GM21367 (cell line): ENCODE data around the gene METTL1.

Experiments used
- ATAC-seq: cut with Tn5 transposase; IDR thresholded peaks from one replicate; pipeline ENCODE4 v1.9.1; 2021; ENCODE audit not compliant: unreplicated experiment

The METTL1 gene

DNA sequence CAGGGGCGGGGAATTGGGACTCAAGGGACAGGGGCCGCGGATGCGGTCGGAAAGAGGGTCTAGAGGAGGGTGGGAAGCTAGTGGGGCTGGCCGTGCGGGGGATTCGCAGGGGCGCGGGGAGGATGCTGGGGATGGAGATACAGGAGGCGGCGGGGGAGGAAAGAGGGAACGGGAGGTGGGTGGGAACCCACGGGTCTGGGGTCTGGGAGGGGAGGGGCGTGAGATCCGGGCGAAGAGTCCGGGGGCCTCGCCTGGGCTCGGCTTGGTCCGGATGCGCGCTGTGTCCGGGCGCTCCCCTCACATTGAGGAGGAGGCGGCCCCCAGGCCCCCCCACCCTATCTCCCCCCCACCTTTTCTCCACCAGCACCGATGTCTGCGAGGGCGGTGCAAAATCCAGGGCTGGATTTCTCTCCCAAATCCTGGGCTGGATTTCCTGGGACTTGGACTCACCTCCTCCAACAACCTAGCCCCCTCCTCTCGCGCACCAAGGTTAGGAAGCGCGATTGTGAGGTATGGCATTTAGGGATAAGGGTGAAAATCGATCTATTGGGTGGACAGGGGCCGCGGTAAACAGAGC lies 33.2 kb downstream of the METTL1 start, which contains the start of gene AGAP2:
AGAP2 (minus strand) TSS at position 82 of the 577 bp plus-strand sequence. CDS start 496 bp downstream, outside the sequence.
- no peak for ATAC-seq

DNA sequence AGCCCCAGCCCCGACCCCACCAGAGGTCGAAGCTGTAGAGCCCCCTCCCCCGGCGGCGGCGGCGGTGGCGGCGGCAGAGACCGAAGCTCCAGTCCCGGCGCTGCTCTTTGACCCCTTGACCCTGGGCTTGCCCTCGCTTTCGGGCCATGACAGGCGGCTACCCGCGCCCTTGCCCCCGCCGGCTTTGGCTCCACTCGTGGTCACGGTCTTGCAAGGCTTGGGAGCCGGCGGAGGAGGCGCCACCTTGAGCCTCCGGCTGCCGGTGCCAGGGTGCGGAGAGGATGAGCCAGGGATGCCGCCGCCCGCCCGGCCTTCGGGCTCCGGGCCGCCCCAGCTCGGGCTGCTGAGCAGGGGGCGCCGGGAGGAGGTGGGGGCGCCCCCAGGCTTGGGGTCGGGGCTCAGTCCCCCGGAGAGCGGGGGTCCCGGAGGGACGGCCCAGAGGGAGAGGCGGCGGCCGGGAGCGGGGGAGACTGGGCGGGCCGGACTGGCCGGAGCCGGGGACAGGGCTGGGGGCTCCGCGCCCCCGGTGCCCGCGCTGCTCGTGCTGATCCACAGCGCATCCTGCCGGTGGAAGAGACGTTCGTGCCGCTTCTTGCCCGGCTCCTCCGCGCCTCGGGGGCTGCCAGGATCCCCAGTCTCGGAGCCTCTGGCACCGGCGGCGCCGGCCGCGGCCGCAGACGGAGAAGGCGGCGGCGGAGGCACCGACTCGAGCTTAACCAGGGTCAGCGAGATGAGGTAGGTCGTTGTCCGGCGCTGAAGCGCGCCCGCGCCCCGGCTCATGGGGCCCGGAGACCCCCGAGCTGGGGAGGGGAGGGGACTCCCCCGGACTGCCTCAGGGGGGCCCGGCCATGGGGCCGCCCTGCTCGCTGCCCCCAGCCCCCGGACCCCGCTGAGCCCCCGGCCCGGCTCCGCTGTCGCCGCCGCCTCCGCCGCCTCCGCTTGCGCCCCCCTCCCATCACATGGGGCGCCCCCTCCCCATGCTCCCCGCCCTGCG lies 34.1 kb downstream of the METTL1 start:
- ATAC-seq: no peak

DNA sequence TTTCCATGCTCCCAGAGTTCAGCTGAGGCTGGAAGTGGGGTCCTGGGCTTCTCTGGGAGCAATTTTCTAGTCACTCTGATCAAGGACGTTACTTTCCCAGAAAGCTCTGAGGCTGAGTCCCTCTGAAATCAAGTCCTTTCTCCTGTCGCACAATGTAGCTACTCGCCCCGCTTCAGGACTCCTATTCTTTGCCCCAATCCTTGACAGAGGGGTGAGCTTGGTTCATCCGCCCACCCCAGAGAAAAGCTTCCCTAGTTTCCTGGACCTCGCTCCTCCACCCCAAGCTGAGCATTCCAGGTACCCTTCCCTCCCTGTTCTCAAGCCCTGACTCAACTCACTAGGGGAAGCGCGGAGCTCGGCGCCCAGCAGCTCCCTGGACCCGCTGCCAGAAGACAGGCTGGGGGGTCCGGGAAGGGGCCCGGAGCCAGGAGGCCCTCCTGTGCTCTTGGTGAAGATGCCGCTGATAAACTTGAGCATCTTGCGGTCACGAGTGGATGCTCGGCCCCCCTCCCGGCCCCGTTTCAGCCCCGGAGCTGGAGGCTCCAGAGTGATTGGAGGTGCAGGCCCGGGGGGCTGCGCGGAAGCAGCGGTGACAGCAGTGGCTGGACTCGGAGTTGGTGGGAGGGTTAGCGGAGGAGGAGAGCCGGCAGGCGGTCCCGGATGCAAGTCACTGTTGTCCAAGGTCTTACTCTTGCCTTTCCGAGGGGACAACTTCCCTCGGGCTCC lies 35.0 kb downstream of the METTL1 start:
- ATAC-seq: no peak

DNA sequence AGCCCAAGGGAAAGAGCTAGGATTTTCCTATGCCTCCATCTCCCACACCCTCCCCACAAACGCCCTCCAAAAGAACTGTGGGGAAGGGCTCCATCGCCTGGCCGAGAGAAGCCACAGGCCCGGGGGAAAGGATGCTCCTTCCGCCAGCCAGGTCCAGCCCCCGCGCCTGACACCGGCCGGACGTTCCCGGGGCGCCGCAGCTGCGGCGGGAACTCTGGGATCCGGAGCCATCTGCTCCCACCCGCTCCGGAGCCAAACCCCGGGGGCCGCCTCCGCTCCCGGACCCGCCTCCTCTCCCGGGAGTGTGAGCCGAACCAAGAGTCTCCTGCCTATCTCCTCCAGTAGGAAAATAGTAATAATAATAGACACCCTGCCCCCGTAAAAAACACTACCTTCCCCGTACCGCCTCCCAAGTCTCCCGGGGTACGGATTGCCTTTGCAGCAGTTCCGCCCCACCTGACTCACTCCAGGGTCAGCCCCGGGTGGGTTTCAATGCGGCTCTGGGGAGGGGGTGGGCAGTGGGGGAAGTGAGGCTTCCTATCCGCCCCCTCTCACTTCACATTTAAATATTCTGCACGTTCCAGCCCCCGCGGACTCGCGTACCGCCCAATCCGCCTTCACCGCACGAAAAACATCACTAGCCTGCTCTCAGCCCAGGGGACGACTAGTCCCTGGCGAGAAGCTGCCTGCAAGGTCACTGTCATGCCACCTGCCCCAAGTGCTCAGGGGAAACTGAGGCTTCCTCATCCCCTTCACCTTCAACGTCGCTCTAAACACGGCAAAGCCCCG lies 35.8 kb downstream of the METTL1 start:
- no peak for ATAC-seq

DNA sequence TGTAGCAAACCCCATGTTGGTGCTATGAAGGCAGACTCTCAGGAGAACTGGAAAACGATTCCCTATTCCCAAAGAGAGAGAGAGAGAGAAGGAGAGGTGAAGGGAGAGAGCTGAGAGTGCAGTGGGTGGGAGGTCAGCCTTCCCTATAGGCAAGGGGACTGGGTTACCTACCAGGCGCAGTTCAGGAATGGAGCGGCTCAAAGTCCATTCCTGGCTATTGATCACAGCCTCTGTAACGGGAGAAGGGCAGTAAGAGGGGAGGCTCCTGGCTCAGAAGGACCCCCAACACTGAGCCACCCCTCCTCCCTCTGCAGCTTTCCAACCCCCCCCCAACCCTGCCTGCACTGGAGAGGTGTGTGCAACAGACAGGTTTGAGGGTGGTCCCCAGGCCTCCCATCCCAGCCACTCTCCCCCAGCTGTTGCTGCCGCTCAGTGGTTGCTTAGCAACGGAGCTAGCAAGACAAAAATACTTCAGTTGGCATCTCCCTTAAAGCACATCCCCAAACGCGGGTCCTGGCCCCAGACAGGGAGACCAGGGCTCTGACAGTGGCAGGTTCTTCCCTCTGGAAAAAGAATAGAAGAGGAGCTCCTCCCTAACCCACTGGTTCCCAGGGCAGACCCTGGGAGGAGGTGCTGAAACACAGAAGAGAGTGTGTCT lies 36.6 kb downstream of the METTL1 start:
- ATAC-seq: no peak

DNA sequence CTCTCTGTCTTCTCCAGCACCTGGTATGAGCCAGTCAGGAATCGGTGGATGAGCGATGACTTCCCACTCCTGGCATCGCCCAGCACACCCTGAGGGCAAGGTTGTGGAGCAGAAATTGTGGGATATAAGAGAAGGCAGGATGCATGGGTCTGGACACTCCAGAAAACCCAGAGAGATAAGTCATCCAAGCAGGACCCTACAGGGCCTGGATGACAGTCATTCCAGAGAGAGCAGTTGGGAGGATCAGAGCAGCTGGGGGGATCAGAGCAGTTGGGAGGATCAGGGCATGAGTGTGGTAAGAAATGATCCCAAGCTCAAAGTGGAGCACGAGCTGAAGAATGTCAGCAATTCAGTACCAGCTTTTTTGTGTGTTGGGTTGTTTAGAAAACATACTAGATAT lies 37.3 kb downstream of the METTL1 start:
- no peak for ATAC-seq

DNA sequence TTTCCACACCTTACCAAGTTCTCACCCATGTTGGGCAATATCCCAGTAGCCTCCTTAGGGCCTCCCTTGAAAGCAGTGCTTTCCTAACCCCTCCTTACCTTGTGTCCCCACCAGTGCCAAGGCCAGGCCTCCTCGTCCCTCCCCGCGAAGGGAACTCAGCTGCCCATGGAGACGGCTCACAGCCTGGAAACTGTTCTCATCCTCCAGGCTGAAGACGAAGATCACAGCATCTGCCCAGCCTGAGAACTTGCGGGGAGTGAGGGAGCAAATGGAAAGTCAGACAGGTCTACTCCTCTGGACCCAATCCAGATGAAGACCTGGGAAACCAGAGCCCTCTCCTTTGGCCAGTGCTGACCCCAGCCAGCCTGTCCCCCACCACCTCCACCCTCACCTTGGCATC lies 38.0 kb downstream of the METTL1 start:
- no peak for ATAC-seq

DNA sequence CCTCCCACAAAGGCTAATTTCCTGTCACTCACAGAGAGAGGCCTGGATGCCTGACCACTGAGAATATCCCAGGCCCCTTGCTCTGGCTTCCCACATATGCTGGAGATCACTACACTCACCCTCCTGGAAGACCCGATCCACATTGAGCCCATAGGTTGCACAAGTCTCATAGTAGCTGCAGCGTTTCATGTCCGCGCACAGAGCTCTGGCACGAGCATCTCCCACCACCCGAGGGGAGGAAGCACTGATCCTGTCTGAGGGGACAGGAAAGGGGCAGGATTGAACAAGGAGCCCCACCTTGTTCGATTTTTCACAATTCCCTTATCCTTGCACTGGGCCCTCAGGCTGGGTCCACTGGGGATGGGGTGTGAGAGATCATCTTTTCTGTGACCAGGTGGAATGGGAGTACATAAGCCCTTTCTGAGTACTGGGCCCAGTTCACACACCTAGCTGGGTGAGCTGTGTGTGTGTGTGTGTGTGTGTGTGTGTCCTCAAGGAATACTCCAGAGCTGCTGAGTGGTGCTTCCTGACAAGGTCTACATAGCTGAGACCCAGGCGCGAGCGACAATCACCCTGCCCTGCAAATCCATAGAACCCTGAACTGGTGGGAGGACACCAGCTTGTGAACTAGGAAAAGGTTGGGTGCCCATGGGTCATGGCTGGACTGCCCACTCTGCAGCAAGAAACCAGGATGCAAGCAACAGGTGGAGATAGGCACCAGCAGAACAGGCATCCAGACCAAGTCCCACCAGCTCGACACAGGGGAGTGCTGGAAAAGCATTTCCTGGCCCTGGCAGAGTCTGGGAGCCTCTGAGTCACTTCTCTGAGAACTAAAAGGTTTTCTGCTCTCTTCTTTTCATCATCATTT lies 38.9 kb downstream of the METTL1 start:
- ATAC-seq: no peak

DNA sequence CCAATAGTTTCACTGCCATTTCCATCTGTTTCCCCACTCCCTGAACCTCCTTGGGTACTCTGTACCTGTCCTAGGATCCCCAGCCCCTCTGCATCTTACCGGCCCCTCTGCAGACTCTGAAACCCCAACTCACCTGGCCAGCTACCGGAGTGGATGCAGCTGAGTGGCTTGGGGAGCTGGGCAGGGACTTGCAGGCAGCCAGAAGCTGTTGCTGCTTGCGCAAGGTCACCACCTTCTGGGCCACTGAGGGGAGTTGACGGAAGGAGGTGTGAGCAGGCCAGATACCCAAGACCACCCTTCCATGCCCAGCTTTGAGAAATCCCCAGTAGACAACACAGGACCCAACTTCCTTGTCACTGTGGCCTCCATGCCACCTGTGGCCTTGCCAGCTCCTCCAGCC lies 39.6 kb downstream of the METTL1 start:
- no peak for ATAC-seq

DNA sequence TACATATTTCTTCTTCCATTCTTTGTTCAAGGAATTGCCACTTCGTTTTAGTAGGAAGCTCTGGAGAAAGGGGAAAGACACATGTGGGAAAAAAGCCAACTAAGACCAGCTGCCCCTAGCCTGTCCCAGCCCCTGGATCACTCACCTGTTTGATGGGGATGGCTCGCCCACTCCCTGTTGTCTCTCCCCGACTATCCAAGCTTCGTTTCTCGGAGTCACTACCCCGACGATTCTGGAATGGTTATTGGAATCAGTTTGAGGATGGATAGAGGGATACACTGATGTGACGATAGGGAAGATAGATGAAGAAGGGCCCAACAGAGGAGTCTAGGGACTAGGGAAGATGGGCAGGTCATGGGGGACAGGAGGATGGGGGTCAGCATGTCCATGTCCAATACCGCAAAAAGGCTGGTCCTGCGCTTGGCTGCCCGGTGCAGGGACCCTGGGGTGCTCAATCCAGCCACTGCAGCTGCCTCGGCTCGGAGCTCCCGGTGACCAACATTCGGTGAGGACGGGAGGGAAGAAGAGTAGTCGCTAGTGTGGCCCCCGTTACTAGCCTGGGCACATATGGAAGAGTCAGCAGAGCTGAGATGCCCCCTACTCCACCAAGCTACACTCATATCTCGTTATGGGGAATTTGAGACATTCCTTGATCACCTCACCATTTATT lies 40.4 kb downstream of the METTL1 start:
- ATAC-seq: no peak

DNA sequence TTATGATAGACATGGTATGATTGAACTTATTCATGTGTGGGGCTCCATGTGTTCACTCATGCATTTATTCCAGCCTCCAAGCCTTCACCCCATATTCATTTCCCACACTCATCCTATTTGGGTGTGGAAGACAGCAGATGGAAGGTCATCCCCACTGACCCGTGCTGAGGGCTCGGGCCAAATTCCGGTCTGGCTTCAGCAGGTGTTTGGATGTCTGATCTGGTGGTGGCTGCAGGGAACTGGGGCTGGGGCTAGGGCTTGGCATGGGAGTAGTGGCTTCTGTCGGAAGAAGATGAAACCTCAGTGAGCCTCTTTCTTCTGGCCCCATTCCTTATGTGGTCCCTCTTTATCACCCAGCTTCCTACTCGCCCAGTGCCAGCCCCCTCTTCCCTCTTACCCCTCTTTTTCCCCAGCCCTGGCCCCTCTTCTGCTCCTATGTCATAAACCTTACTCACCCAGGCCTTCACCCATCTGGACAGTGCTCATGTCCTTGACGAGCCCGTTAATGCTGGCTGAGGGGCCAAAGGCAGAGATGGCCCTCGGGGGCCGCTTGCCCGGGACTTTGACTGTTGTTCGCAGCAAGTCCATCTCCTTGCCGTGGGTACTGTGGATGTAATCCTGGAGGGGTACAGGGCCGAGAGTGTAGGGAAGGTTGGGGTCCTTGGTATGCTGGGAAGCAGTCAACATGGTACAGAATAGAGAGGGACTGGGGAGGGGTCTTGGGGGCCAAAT lies 41.4 kb downstream of the METTL1 start:
- no peak for ATAC-seq

DNA sequence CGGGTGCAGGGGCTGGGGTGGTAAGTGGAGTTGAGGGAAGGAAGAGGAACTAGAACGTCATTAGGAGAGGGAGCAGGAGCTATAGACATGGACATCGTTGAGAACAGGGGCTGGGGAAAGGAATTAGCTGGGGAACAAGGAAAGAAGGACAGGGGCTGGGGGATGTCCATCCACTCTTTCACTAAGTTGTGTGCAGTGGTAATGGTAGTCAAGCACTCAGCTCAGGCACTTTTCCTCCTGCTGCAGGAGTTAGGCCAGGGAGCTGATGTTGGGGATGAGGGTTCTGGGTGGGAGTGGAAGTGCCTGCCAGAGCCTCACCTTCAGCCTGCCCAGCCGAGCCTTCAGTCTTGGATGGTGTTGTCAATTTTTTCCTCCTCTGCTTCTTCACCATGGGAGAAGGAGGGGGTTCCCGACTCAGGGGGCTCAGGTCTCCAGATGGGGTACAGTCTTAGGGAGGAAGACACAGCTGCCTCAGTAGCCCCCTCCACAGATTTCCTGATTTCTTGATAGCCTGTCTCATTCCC lies 42.5 kb downstream of the METTL1 start:
- no peak for ATAC-seq

DNA sequence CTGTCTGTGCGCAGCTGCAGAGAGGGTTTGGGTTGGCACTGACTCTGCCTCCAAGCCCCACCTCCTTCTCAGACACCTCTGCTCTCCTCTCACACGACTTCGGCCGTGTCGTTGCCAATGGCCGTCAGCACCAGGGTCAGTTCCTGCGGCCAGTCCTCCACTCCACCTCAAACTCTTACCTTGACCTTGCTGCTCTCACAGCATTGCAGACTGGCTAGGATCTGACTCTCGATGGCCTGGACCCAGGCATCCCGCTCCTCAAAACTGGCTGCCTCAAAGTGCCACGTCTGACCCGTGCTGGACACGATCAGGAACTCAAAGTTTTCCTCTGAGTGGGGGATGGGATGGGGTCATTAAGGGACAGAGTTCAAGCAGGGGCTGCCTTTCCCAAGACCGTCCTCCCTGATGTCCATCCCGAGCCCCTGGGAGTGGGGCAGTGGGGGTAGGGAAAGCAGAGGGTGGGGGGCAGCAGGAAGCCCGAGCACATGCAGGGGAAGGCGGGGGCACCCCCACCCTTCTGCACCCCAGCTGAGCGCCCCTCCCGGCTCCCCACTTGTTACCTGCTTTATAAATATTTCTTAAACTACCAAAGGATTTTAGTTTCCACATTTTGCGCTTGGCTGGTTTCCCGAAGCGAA lies 44.0 kb downstream of the METTL1 start:
- no peak for ATAC-seq

DNA sequence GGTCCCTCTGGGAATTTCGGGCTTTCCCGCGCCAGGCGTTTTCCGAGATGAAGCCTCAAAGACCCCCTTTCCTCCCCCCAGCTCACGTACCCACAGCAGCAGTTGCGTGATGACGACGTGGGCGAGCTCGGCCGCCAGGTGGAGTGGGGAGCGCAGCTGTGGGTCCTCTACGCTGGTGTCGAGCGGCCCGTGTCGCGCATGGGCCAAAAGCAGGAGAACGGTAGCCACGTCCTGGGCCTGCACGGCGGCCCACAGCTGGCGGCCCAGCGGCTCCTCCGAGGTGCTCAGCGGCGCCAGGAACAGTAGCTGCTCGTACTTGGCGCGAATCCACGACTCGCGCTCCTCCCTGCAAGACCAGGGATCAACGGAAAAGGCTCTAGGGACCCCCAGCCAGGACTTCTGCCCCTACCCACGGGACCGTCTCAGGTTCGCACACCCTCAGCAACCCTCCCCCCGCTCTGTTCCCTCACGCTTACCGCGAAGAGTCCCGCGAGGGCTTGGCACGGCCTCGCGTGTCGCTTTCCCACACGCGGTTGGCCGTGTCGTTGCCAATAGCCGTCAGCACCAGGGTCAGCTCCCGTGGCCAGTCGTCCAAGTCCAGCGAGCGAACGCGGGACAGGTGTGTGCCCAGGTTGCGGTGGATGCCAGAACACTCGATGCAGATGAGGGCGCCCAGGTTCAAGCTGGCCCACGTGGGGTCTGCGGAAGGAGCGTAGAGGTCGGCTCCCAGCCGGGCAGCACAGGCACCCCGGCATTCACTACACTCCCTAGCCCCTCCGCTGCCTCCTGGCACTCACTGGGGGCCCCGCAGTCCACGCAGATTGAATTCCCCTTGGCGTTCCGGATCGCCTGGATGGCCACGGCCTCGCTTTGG lies 44.8 kb downstream of the METTL1 start:
- no peak for ATAC-seq

DNA sequence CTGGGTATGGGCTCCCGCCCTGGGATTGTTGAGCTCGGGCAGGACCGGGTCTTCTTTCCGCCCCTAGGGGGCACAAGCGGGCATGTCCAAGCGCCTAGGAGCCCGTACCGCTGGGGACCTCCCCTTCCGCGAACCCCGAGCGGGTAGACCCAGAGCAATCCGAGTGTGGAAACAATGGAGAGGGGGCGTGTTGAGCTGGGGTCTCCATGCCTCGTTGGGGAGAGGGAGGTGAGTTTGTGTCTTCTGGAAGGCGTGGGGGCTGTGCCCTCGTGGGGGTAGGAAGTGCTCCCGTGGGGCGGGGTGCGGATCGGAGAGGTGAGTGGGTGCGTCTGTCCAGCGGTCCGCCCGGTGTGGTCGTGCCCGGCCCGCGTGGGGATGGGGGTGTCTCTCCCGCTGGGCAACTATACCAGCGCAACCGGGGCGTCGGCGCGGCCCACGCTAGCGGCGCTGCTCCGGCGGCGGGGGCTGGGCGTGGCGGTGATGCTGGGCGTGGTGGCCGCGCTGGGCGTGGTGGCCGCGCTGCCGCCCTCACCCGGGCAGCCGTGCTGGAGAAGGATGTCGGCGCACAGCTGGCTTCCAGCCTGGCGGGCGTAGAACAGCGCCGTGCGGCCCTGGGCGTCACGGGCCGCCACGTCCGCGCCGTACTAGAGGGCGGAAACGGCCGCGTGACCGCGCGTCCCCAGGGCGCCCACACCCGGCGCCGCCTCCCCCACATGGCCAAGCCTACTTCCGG lies 45.6 kb downstream of the METTL1 start:
- no peak for ATAC-seq

DNA sequence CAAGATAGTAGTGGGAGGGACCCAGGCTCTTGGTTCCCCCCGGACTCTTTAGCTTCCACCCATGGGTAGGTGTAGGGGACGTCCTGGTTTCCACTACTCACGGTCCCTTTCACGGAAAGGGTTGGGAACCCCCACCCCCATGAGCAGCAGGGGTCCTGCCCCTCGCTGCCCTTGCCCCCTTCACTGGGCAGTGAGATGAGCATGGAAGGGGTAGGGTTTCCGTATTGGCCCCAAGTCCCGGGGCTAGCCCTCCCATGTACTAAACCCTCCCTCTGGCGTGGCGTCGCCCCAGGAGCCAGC lies 46.1 kb downstream of the METTL1 start:
- ATAC-seq: no peak
